Stomach (tissue), 4 donors: ENCODE data around the gene DMRT1.
"Not testable (repeated sequence)": the region's sequence is repeated elsewhere in the genome, so short reads cannot be mapped to it uniquely, and the experiment has no call there.

Experiments
- POLR2A ChIP-seq, 4 donors: fragments of 450-650 bp; IDR thresholded peaks; one replicate each; pipeline ENCODE4 v1.6.1; 2016; ENCODE audit warnings: antibody characterized with exemption in 4 of 4, control low read depth in 2 of 4, mild to moderate bottlenecking in 1 of 4, moderate library complexity in 1 of 4
- TF ChIP-seq, protein P1 (sequence below), 7 experiments: fragments of 450-650 bp in 4 of 7; fragments of 200-600 bp in 3 of 7; sonication (generic) in 3 of 7; IDR thresholded peaks; one replicate each; pipeline ENCODE4 v1.5.1; 2016 to 2019; ENCODE audit warnings: antibody characterized with exemption in 7 of 7, control low read depth in 2 of 7, mild to moderate bottlenecking in 1 of 7

DNA sequence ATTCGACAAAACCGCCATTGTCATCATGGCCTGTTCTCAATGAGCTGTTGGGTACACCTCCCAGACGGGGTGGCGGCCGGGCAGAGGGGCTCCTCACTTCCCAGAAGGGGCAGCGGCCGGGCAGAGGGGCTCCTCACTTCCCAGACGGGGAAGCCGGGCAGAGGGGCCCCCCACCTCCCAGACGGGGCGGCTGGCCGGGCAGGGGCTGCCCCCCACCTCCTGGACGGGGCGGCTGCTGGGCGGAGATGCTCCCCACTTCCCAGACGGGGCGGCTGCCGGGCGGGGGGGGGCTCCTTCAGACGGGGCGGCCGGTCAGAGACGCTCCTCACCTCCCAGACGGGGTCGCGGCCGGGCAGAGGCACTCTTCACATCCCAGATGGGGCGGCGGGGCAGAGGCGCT, 20.0 kb downstream of the DMRT1 start:
- TF ChIP-seq, protein P1, sequence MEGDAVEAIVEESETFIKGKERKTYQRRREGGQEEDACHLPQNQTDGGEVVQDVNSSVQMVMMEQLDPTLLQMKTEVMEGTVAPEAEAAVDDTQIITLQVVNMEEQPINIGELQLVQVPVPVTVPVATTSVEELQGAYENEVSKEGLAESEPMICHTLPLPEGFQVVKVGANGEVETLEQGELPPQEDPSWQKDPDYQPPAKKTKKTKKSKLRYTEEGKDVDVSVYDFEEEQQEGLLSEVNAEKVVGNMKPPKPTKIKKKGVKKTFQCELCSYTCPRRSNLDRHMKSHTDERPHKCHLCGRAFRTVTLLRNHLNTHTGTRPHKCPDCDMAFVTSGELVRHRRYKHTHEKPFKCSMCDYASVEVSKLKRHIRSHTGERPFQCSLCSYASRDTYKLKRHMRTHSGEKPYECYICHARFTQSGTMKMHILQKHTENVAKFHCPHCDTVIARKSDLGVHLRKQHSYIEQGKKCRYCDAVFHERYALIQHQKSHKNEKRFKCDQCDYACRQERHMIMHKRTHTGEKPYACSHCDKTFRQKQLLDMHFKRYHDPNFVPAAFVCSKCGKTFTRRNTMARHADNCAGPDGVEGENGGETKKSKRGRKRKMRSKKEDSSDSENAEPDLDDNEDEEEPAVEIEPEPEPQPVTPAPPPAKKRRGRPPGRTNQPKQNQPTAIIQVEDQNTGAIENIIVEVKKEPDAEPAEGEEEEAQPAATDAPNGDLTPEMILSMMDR (IDR thresholded peaks at IDR 0.05), result not testable (repeated sequence)
- not testable (repeated sequence) for TF ChIP-seq POLR2A (IDR thresholded peaks at IDR 0.05)
